ENCODE measurements around the gene FCHO1.

Gene FCHO1

GRCh38 chr19:17811103-17811502, 59.8 kb downstream of the FCHO1 start:
- no peak overlapping the region for H3K27ac ChIP-seq
- no peak for TF ChIP-seq CTCF (conservative IDR thresholded peaks at IDR 0.05)

GRCh38 chr19:17811681-17812080, 60.4 kb downstream of the FCHO1 start:
- H3K27ac ChIP-seq, result no peak overlapping the region
- no peak for TF ChIP-seq CTCF (conservative IDR thresholded peaks at IDR 0.05)

GRCh38 chr19:17812099-17812498, 60.8 kb downstream of the FCHO1 start:
- H3K27ac ChIP-seq, result no peak overlapping the region
- no peak for TF ChIP-seq CTCF (conservative IDR thresholded peaks at IDR 0.05)

GRCh38 chr19:17817668-17818363, 66.5 kb downstream of the FCHO1 start:
- no peak for TF ChIP-seq CTCF (conservative IDR thresholded peaks at IDR 0.05)
- no peak overlapping the region for H3K27ac ChIP-seq

GRCh38 chr19:17821190-17821589, 69.9 kb downstream of the FCHO1 start, which contains the start of gene INSL3:
Gene INSL3, minus strand, starts transcription at chr19:17821519. Its CDS starts 13 bp downstream, at chr19:17821506.
- H3K27ac ChIP-seq, result no peak within 1 kb of the TSS
- TF ChIP-seq CTCF (conservative IDR thresholded peaks at IDR 0.05), result no peak

- no peak overlapping the region for H3K27ac ChIP-seq
These were observed 73.1 kb downstream of the FCHO1 start for GRCh38 chr19:17824339-17824738.

GRCh38 chr19:17826508-17827056, 75.3 kb downstream of the FCHO1 start:
- H3K27ac ChIP-seq, result no peak overlapping the region
- TF ChIP-seq CTCF (conservative IDR thresholded peaks at IDR 0.05), result no peak

More at GRCh38 chr19:17824339-17824738, 73.1 kb downstream of the FCHO1 start:
- no peak for TF ChIP-seq CTCF (conservative IDR thresholded peaks at IDR 0.05)

Measured in VCaP (cell line).